ENCODE data around the gene CDC42BPB. TPM values are rescaled to one million over a fixed set of nuclear protein-coding genes. Genes with fewer than 3 reads are reported as not detected.

CDC42BPB gene
- total RNA-seq, 1 experiment from 2014 or later, result 103 TPM

DNA sequence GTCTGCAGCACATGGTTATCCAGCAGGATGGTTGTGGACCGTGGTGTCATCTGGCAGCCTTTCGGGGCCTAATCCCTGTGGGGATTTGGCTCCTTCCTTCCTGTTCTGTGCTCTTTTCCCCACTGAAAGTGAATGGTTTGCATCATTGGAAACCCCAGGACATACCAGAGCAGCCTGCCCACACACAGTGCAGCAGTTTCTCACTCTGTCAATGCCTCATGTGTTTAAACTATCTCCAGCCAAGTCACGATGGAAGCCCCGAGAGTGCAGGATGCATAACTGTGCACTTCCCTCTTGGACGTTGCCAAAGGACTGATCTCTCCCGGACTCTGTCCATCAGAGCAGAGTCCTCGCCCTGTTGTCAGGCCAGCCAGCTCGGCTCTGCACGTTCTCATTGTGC lies 163.9 kb downstream of the CDC42BPB start:
- Histone ChIP-seq H2BK20ac (ENCODE audit: low read depth, low read length, poor library complexity, severe bottlenecking) (no peak overlapping the region), H4K91ac (ENCODE audit: insufficient read length, low read depth, low read length) (no peak overlapping the region), H3K14ac (ENCODE audit: insufficient read depth, low read length) (no peak overlapping the region; the same call in 1 of the 2 replicates), H2BK120ac (ENCODE audit: low read depth, low read length, poor library complexity, severe bottlenecking) (no peak overlapping the region), H3K56ac (ENCODE audit: insufficient read length, low read depth, low read length) (no peak overlapping the region), H3K4me1 (ENCODE audit: insufficient read depth, low read length) (no peaks in the 10 kb centered on the region), H3K79me2 (ENCODE audit: insufficient read depth, low read length) (no peaks in the 10 kb centered on the region), H3K9ac (ENCODE audit: extremely low read depth, insufficient read length, low read length) (no peak overlapping the region), H2BK15ac (ENCODE audit: low read depth, low read length) (no peak overlapping the region), H3K79me1 (ENCODE audit: insufficient read depth, low read depth, low read length, poor library complexity, severe bottlenecking) (no peaks in the 10 kb centered on the region), H3K27me3 (ENCODE audit: insufficient read depth, low read length) (no peaks in the 10 kb centered on the region), H3T11ph (ENCODE audit: low read length) (no peak overlapping the region), H2BK12ac (ENCODE audit: insufficient read length, low read depth, low read length) (no peak overlapping the region), H3K4me2 (ENCODE audit: insufficient read depth, insufficient read length, low read length) (no peak overlapping the region), H3K9me3 (ENCODE audit: control insufficient read depth, low read depth, low read length) (no peaks in the 10 kb centered on the region), H3K27ac (ENCODE audit: insufficient read length, low read depth, low read length) (no peak overlapping the region), H2BK5ac (ENCODE audit: insufficient read length, low read length) (peak overlapping the region; percentile 55), H4K8ac (replicated peaks; ENCODE audit: insufficient read length, low read depth, low read length) (peak overlapping the region; percentile 98), H3K23ac (ENCODE audit: insufficient read length, low read depth, low read length) (no peak overlapping the region), H3K18ac (ENCODE audit: insufficient read length, low read depth, low read length) (no peak overlapping the region), H4K5ac (ENCODE audit: insufficient read length, low read depth, low read length) (no peak overlapping the region), H2AFZ (ENCODE audit: low read length) (no peak overlapping the region), H3K4ac (ENCODE audit: low read depth, low read length) (no peak overlapping the region), H2AK5ac (ENCODE audit: insufficient read length, low read length) (no peak overlapping the region), H3K23me2 (ENCODE audit: insufficient read length, low read depth, low read length, poor library complexity, severe bottlenecking) (no peaks in the 10 kb centered on the region), H4K20me1 (ENCODE audit: control insufficient read depth, insufficient read depth, insufficient read length) (no peaks in the 10 kb centered on the region)
- TF ChIP-seq, protein P1, sequence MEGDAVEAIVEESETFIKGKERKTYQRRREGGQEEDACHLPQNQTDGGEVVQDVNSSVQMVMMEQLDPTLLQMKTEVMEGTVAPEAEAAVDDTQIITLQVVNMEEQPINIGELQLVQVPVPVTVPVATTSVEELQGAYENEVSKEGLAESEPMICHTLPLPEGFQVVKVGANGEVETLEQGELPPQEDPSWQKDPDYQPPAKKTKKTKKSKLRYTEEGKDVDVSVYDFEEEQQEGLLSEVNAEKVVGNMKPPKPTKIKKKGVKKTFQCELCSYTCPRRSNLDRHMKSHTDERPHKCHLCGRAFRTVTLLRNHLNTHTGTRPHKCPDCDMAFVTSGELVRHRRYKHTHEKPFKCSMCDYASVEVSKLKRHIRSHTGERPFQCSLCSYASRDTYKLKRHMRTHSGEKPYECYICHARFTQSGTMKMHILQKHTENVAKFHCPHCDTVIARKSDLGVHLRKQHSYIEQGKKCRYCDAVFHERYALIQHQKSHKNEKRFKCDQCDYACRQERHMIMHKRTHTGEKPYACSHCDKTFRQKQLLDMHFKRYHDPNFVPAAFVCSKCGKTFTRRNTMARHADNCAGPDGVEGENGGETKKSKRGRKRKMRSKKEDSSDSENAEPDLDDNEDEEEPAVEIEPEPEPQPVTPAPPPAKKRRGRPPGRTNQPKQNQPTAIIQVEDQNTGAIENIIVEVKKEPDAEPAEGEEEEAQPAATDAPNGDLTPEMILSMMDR (conservative IDR thresholded peaks at IDR 0.05), result no peak
- WGBS (ENCODE audit: extremely low coverage, insufficient read length, low lambda C conversion rate), result no CpG with 5 or more reads among the region's 9 CpGs
- peaks cover 0 to 4% (median 0%) of the 10 kb centered on the region in 3 experiments; a peak in 1 of 7 replicates for H3K36me3 Mint-ChIP-seq (ENCODE audit: insufficient read depth in 1 of 3, low read depth in 3 of 3)
- DNase-seq, result no peak
- no peak overlapping the region for H3K4me3 Mint-ChIP-seq
- no peaks in the 10 kb centered on the region for H3K9me3 Mint-ChIP-seq
- no peaks in the 10 kb centered on the region for H3K27me3 Mint-ChIP-seq (ENCODE audit: low read depth)
- peaks cover 4 to 6% of the 10 kb centered on the region in 2 experiments; a peak in 3 of 4 replicates for H3K4me1 Mint-ChIP-seq
- peak overlapping the region; percentile 57 to 65 (median 59); a peak in 3 of 7 replicates for H3K27ac Mint-ChIP-seq

Measured in H9 (cell line).